Measurements from ENCODE around the gene CORO7.

CORO7 gene

GRCh38 chr16:4340443-4340842 lies 76.0 kb downstream of the CORO7 start:
- in situ Hi-C loops (cut with MboI; ENCODE audit: low sequenced_read_pairs, unreplicated experiment): no loop called here

GRCh38 chr16:4339909-4340308 lies 76.5 kb downstream of the CORO7 start:
- TF ChIP-seq, protein P1, sequence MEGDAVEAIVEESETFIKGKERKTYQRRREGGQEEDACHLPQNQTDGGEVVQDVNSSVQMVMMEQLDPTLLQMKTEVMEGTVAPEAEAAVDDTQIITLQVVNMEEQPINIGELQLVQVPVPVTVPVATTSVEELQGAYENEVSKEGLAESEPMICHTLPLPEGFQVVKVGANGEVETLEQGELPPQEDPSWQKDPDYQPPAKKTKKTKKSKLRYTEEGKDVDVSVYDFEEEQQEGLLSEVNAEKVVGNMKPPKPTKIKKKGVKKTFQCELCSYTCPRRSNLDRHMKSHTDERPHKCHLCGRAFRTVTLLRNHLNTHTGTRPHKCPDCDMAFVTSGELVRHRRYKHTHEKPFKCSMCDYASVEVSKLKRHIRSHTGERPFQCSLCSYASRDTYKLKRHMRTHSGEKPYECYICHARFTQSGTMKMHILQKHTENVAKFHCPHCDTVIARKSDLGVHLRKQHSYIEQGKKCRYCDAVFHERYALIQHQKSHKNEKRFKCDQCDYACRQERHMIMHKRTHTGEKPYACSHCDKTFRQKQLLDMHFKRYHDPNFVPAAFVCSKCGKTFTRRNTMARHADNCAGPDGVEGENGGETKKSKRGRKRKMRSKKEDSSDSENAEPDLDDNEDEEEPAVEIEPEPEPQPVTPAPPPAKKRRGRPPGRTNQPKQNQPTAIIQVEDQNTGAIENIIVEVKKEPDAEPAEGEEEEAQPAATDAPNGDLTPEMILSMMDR (IDR thresholded peaks at IDR 0.05; ENCODE audit: borderline replicate concordance, control extremely low read depth, extremely low read depth, insufficient read depth, missing control alignments): no peak
- in situ Hi-C loops (cut with MboI; ENCODE audit: low sequenced_read_pairs, unreplicated experiment): no loop called here
- DNase-seq (ENCODE audit: low spot score): no peak

More at GRCh38 chr16:4340443-4340842, 76.0 kb downstream of the CORO7 start:
- no peak for DNase-seq (ENCODE audit: low spot score)
- TF ChIP-seq, protein P1 (IDR thresholded peaks at IDR 0.05; ENCODE audit: borderline replicate concordance, control extremely low read depth, extremely low read depth, insufficient read depth, missing control alignments): no peak

GRCh38 chr16:4339455-4339854 lies 76.9 kb downstream of the CORO7 start:
- TF ChIP-seq, protein P1 (IDR thresholded peaks at IDR 0.05; ENCODE audit: borderline replicate concordance, control extremely low read depth, extremely low read depth, insufficient read depth, missing control alignments): no peak
- in situ Hi-C loops (cut with MboI; ENCODE audit: low sequenced_read_pairs, unreplicated experiment): no loop called here
- DNase-seq (ENCODE audit: low spot score): no peak

DNA sequence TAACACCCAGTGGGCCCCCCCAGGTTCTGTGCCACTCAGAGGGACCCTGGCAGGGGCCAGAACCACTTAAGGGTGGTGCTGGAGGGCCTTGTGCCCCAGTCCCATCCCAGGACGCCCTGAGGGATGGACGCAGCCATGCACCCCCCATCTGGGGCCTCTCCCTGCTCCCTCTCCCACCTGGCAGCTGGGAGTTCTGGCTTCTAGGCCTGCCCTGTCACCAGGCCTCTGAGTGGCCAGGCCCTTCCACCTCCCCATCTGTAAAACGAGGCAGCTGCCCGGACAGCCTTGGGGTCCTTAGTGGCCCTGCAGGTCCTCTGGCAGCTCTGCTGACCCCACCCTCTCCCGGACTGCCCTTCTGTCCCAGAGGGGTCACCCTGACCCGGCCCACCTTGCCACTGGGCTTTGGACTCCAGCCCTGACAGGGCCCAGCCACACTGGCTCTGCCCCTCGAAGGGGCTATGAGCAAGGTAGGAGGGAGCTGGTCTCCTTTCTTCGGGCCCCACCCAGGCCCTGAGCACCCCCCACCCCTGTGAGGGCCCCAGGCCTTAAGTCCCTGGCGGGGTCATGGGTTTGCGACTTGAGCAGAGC lies 77.6 kb downstream of the CORO7 start:
- TF ChIP-seq, protein P1 (IDR thresholded peaks at IDR 0.05; ENCODE audit: borderline replicate concordance, control extremely low read depth, extremely low read depth, insufficient read depth, missing control alignments): no peak
- DNase-seq (ENCODE audit: low spot score): no peak
- in situ Hi-C loops (cut with MboI; ENCODE audit: low sequenced_read_pairs, unreplicated experiment): no loop called here

DNA sequence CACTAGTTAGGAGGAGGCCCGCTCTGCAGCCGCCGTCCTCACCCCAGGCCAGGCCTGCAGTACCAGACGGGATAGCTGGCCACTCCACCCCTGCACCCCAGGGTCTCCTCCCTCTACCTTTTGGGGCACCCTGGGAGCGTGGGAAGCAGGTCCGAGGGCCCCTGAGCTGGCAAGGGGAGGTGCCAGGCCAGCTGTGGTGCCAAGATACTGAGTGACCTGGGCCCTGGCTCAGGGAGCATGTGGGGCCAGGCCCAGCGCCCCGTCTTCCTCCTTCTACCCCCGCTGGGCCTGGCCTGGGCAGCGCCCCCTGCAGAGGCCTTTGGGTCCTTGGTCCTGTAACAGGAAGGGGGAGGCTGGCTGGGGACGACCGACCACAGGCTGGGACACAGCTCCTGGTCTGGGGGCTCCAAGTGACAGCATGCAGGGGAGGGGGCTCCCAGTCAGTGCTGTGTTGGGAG lies 78.2 kb downstream of the CORO7 start:
- TF ChIP-seq, protein P1 (IDR thresholded peaks at IDR 0.05; ENCODE audit: borderline replicate concordance, control extremely low read depth, extremely low read depth, insufficient read depth, missing control alignments): no peak
- DNase-seq (ENCODE audit: low spot score): no peak
- in situ Hi-C loops (cut with MboI; ENCODE audit: low sequenced_read_pairs, unreplicated experiment): no loop called here

DNA sequence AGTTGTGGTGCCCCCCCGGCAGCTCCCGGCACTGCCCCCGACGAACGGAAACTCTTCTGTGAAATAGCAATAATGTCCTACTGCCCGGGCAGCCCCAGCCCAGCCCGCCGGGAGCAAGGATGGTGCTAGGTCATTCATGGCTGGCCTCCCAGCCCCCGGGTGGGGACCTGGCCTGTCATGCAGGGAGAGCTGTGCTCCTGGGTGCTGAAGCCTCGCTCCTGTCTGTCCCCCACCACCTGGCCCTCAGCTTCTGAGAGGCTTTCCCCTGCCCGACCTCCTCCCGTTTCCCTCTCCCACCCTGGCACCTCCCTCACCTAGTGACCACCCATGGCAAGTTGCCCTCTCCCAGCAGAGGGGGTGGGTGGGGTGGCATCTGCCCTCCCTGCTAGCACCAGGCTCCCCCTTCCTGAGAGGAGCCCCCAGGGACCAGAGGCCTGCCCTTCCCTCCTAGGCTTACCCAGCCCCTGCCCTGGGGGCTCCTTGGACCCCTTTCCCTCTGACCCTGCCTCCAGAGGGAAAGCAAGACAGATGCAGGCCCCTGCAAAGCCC lies 78.8 kb downstream of the CORO7 start:
- in situ Hi-C loops (cut with MboI; ENCODE audit: low sequenced_read_pairs, unreplicated experiment): no loop called here
- no peak for DNase-seq (ENCODE audit: low spot score)
- TF ChIP-seq, protein P1 (IDR thresholded peaks at IDR 0.05; ENCODE audit: borderline replicate concordance, control extremely low read depth, extremely low read depth, insufficient read depth, missing control alignments): no peak

Data from GM13976 (cell line).